ENCODE measurements around the gene LY6G5B.

DNA sequence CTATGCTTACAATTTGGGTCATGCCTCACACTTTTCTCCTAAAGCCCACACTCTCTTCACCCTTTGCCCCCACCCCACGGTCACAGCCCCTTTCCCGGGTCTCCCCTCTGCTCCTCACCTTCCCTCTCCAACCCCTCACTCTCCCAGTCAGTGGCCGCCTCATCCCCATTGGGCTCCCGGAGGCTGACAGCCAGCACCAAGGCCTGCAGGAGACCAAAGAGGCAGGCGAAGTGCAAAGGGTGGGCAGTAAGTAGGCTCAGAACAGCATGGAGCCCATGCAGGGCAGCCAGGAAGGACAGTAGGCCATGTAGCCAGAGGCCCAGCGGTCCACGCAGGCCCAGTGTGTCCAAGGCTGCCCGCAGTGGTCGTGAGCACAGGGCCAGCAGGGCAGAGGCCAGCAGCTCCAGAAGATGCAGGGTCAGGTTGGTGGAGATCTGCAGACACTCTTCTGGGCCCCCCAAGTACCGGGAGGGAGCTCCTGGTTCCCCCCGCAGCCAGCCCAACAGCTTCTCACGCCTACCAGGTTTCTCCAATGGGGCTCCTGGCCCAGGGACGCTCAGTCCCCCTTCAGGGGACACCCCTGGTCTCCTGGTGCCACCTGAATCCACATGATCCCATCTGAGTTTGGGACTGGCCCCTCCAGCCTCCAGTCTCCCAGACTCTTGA lies 10.7 kb upstream of the LY6G5B start:
- TF ChIP-seq POLR2AphosphoS5 (IDR thresholded peaks at IDR 0.05; ENCODE audit: borderline replicate concordance, low read depth, low read length) (no peak), EZH2 (IDR thresholded peaks at IDR 0.05) (no peak)

Data from SK-N-MC (cell line).